NCI-H146 treated with DMSO at 0.1 percent for 48 hours (cell line): ENCODE data around the gene OR13F1.
"Not testable (repeated sequence)": the region's sequence is repeated elsewhere in the genome, so short reads cannot be mapped to it uniquely, and the experiment has no call there.

Experiments used
- DNase-seq: peaks from one replicate; lab custom pipeline; 2025; ENCODE audit not compliant: unreplicated experiment; lab: John Stamatoyannopoulos, UW

Gene OR13F1

GRCh38 chr9:104503963-104504362 is at the start of gene OR13F1:
OR13F1 (plus strand) TSS chr9:104504263; CDS start chr9:104504263, 0 bp downstream.
- DNase-seq: no peak

GRCh38 chr9:104456831-104457230 is 47.2 kb upstream of the OR13F1 start:
- DNase-seq: no peak

GRCh38 chr9:104463864-104464263 is 40.2 kb upstream of the OR13F1 start:
- DNase-seq: no peak

- DNase-seq: no peak
Measured at GRCh38 chr9:104468261-104468660, 35.8 kb upstream of the OR13F1 start.

DNA sequence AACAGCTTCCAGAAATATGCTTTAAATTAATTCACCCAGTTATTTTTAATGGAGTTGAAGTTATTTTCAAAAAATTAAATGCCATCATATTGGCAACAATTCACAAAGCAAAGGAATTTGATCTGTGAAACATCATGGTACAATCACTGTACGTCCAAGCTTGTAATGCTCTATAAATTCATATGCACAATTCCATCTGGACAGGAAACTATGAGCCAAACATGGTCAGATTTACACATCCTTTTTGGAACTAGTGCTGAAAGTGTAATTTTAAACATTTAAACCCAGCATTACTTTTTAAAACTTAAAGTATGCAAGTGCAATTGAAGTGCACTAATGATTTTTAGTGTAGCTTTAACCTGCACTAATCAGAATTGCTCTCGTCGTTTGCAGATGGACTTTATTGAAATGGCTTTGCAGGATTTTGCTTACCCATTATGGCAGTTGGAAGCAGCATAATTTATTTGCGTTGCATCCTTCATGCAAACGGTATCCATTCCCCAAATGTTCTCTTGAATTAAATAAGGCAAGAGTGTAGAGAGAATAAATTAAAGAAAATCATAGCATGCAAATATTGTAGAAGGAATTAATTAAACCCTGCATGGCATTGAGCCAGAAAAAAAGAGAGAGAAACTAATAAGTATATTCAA is 21.0 kb upstream of the OR13F1 start:
- no peak for DNase-seq

DNA sequence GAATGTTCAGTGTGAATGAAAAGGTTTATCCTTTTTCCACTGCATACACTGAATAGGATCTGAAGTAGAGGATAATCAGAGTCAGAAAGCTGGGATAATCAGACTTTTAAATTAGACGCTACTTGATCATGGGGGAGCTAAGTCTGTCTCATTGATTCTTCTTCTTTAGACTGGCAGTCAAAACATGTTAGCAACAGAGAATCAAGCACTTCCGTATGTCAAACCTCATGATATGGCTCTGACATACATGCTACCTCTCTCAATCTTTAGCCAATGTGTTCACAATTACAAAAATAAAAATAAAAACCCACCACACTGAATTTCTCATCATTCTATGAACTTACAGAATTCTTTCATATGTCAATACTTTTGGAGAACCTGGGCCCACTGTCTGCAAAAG is 19.0 kb upstream of the OR13F1 start:
- DNase-seq: no peak

GRCh38 chr9:104494808-104495207 is 9.3 kb upstream of the OR13F1 start:
- DNase-seq: no peak

GRCh38 chr9:104503440-104503839 is 623 bp upstream of the OR13F1 start:
- no peak for DNase-seq

- no peak for DNase-seq
Measured at GRCh38 chr9:104506565-104506964, 2.5 kb downstream of the OR13F1 start.

DNA sequence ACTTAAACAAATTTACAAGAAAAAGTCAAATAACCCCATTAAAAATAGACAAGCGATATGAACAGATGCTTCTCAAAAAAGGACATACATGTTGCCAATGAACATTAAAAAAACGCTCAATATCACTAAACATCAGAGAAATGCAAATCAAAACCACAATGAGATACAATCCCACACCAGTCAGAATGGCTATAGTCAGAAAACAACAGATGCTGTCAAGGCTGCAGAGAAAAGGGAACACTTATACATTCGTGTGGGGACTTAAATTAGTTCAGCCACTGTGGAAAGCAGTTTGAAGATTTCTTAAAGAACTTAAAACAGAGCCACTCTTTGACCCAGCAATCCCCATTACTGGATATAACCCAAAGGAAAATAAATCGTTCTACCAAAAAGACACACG is 10.8 kb downstream of the OR13F1 start:
- DNase-seq: no peak

- not testable (repeated sequence) for DNase-seq
Measured at GRCh38 chr9:104520241-104520640, 16.2 kb downstream of the OR13F1 start.

DNA sequence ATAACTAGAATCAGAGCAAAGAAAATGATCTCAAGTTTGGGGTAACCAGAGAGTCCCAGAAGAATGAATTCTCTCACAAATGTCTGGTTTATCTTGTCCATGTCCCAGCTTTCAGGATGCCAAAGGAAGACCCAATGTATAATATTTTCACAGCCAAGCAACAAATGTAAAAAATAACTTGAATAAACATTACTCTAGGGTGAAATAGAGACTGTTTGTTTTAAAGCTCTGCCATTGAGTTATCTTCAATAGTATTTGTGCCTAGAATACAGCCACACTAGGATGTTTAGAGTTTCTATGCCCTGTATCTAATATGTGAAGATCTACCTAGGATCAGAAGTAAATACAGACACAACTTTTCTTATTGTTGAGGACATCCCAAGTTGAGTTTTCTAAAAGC is 23.0 kb downstream of the OR13F1 start, which contains the start of gene OR13C4:
OR13C4 (minus strand) TSS at position 101 of the 400 bp plus-strand sequence; CDS start at position 101, 0 bp downstream.
- no peak for DNase-seq

GRCh38 chr9:104536756-104537155 is 32.7 kb downstream of the OR13F1 start, which contains the start of gene OR13C3:
OR13C3 (minus strand) TSS chr9:104536856; CDS start chr9:104536723, 133 bp downstream.
- no peak for DNase-seq

- no peak for DNase-seq
Measured at GRCh38 chr9:104539275-104539674, 35.2 kb downstream of the OR13F1 start.

- DNase-seq: no peak
Measured at GRCh38 chr9:104544644-104545043, 40.6 kb downstream of the OR13F1 start.

- no peak for DNase-seq
Measured at GRCh38 chr9:104553261-104553660, 49.2 kb downstream of the OR13F1 start.
